Mucosa of descending colon (tissue), 3 donors: ENCODE measurements around the gene ADAMTS4. TPM values are rescaled to one million over a fixed set of nuclear protein-coding genes. Genes with fewer than 3 reads are reported as not detected.
A peak's percentile ranks its signal among the peaks of the same experiment; 100 is the strongest.

ENCODE experiments used
- ATAC-seq: fragments of 200-7000 bp; cut with Tn5 transposase; one replicate; pipeline ENCODE4 v1.9.1; 2020; ENCODE audit warnings: mild to moderate bottlenecking, moderate library complexity
- DNase-seq, 3 donors: peaks; one replicate each; pipeline ENCODE4 v3.0.0-alpha.2; 2020
- H3K36me3 ChIP-seq: fragments of 200-600 bp; one replicate; pipeline ENCODE4 v1.8.0; 2021; ENCODE audit warnings: low read depth, mild to moderate bottlenecking
- H3K4me1 ChIP-seq: fragments of 200-600 bp; one replicate; pipeline ENCODE4 v1.8.0; 2021; ENCODE audit warnings: low read depth, mild to moderate bottlenecking
- H3K4me3 ChIP-seq: fragments of 200-600 bp; one replicate; pipeline ENCODE4 v1.8.0; 2021; ENCODE audit warnings: mild to moderate bottlenecking
- H3K9me3 ChIP-seq: fragments of 200-600 bp; one replicate; pipeline ENCODE4 v1.8.0; 2021; ENCODE audit warnings: mild to moderate bottlenecking
- CTCF ChIP-seq: fragments of 200-600 bp; IDR thresholded peaks from one replicate; pipeline ENCODE4 v1.8.0; 2022; ENCODE audit warnings: antibody characterized with exemption, mild to moderate bottlenecking
- intact Hi-C, 2 donors: fragments of 100-400 bp; cut with DNase I in 1 of 2; cut with micrococcal nuclease in 1 of 2; formaldehyde crosslinking; loops; one replicate each; pipeline versions ENCODE4 v1.11.0 to v1.11.1; 2022; cut with DNase I, micrococcal nuclease
- total RNA-seq, 3 donors: library from RNA; stranded (reverse); fragmentation: NEBNext Ultra II Directional in 2 of 3; extraction: Animal tissue kit (Norgen Biotek cat#: 25700) in 2 of 3; gene quantifications; one replicate each; pipeline versions ENCODE4 v1.2.1 to v1.2.4, GENCODE V29; 2021 to 2023
- donor health status: DM: no; HTN: no; CAD: no; lungs with moderate emphysema.
- donor health status: DM: no; HTN: no; CAD: no.
- donor health status: DM: no; HTN: yes; CAD: no.

Gene ADAMTS4
- total RNA-seq, 3 donors from 2014 or later = 0.96 to 7.2 (median 3.8) TPM

GRCh38 chr1:161209790-161210409, 11.0 kb upstream of the ADAMTS4 start:
- Histone ChIP-seq H3K4me3 (no peak overlapping the region), H3K4me1 (peaks cover 6% of the 10 kb centered on the region), H3K36me3 (peaks cover 14% of the 10 kb centered on the region), H3K9me3 (no peaks in the 10 kb centered on the region)
- peak; percentile 79 for TF ChIP-seq CTCF
- DNase-seq (peak; percentile 62 to 78 (median 75)), ATAC-seq (peak; percentile 92)
- intact Hi-C loops = no loop called here

GRCh38 chr1:161207173-161207572, 8.3 kb upstream of the ADAMTS4 start:
- TF ChIP-seq CTCF = no peak
- peaks cover 17% of the 10 kb centered on the region for H3K4me1 ChIP-seq
- DNase-seq (peak in 1 of 3 donors; percentile 50), ATAC-seq (peak; percentile 17)
- no peak overlapping the region for H3K4me3 ChIP-seq
- H3K36me3 ChIP-seq = peaks cover 8% of the 10 kb centered on the region
- intact Hi-C loops = no loop called here
- H3K9me3 ChIP-seq = no peaks in the 10 kb centered on the region

- H3K4me1 ChIP-seq = peaks cover 22% of the 10 kb centered on the region
- intact Hi-C loops = no loop called here
- H3K9me3 ChIP-seq = no peaks in the 10 kb centered on the region
- H3K4me3 ChIP-seq = no peak overlapping the region
- ATAC-seq = no peak
- peaks cover 5% of the 10 kb centered on the region for H3K36me3 ChIP-seq
- DNase-seq = no peak
- no peak for TF ChIP-seq CTCF
These were observed 7.7 kb upstream of the ADAMTS4 start for GRCh38 chr1:161206411-161207140.

- ATAC-seq (peak; percentile 96), DNase-seq (peak; percentile 96 to 98 (median 98))
- Histone ChIP-seq H3K36me3 (peaks cover 4% of the 10 kb centered on the region), H3K4me3 (peak within 1 kb of the TSS; percentile 59), H3K4me1 (peaks cover 26% of the 10 kb centered on the region), H3K9me3 (no peaks in the 10 kb centered on the region)
- TF ChIP-seq CTCF = peak; percentile 15
- intact Hi-C loops = no loop called here
These were observed 3.2 kb upstream of the ADAMTS4 start, which contains the start of gene NDUFS2 for GRCh38 chr1:161201836-161202712. TSS of gene NDUFS2 (plus strand) at chr1:161202367. CDS start at chr1:161202386, 19 bp downstream.

- Histone ChIP-seq H3K36me3 (peaks cover 4% of the 10 kb centered on the region), H3K4me3 (no peak overlapping the region), H3K4me1 (peaks cover 27% of the 10 kb centered on the region), H3K9me3 (no peaks in the 10 kb centered on the region)
- ATAC-seq (peak; percentile 1), DNase-seq (peak in 2 of 3 donors; percentile 56 to 72)
- TF ChIP-seq CTCF = no peak
- intact Hi-C loops = no loop called here
These were observed 2.4 kb upstream of the ADAMTS4 start for GRCh38 chr1:161200992-161201835.
